ENCODE results near the gene FPR2.

The FPR2 gene

GRCh38 chr19:51807925-51808324 lies 46.9 kb downstream of the FPR2 start:
- DNase-seq: no peak

GRCh38 chr19:51808333-51808986 lies 47.5 kb downstream of the FPR2 start:
- DNase-seq: peak; percentile 71

DNA sequence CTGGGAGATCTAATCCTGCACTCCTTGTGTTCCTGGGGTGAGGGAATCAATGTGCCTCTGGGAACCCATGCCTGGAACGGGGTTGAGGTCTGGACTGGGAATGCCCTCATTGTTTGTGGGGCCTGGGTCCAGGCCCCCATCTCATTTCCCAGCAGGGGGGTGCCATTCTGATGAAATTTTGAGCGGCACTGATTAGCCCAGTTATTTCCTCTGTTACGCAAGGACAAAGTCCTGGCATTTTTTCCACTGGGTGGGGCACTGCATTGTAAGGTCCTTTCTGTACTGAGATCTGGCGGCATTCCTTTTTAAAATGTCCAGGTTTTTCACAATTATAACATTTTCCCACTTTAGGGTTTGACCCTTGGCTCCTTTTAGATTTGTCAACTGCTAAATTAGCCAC lies 48.8 kb downstream of the FPR2 start:
- peak; percentile 22 for DNase-seq

GRCh38 chr19:51810223-51810622 lies 49.2 kb downstream of the FPR2 start:
- peak; percentile 12 for DNase-seq

DNA sequence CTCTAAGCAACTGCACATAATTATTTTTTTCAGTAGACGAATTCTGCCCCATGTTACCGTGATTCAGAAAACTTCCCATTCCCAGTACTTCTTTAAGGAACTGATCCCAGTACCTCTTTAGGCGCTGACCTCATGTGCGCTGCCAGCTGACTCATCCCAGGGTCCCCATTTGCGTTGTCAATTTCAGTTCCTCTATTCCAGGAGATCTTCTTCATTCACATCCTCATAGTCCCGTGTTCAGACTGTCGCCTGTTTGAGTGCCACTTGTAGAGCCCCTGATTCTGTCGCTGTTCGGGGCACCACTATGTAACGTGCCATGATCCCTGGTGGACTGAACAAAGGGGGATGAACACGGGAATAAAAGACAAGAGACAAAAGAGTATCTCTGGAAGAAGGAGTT lies 50.4 kb downstream of the FPR2 start:
- no peak for DNase-seq

DNA sequence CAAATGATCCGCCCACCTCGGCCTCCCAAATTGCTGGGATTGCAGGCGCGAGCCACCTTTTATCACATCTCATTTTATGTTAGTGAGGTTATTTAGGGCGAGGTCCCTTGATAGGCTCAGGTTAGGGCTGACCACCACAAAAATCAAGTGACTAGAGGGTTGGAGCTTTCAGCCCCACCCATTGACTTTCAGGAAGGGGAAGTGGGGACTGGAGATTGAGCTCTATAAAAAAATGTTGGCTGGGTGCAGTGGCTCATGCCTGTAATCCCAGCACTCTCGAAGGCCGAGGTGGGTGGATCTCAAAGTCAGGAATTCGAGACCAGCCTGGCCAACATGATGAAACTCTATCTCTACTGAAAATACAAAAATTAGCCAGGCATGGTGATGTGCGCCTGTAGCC lies 54.1 kb downstream of the FPR2 start:
- DNase-seq: no peak

- no peak for DNase-seq
These were observed 55.7 kb downstream of the FPR2 start for GRCh38 chr19:51816711-51817110.

DNA sequence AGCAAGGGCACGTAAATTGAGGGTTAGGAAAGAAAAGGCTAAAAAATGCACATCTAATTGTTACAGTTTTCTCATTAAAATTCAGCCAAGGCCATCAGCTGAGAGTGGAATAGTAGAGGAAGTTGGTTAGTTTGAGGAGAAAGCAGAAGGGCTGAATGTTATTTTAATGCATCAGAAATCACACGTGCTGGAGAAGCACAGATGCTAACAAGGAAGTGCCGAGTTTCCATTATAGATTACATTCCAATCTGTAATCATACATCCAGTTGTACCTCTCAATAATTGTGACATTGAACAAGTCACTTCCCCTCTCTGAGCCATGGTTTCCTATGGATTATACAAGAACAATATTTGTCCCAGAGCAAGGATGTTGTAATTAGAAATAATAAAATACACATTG lies 59.0 kb downstream of the FPR2 start:
- no peak for DNase-seq

Data from EL (cell line).